GM19240 (cell line): Measurements from ENCODE around the gene CARD6.
"Not testable (repeated sequence)": the region's sequence is repeated elsewhere in the genome, so short reads cannot be mapped to it uniquely, and the experiment has no call there.

Experiments used
- DNase-seq: peaks from one replicate; pipeline ENCODE4 v3.0.0; 2011; ENCODE audit warnings: low spot score; ENCODE audit not compliant: insufficient read length

CARD6 gene, protein sequence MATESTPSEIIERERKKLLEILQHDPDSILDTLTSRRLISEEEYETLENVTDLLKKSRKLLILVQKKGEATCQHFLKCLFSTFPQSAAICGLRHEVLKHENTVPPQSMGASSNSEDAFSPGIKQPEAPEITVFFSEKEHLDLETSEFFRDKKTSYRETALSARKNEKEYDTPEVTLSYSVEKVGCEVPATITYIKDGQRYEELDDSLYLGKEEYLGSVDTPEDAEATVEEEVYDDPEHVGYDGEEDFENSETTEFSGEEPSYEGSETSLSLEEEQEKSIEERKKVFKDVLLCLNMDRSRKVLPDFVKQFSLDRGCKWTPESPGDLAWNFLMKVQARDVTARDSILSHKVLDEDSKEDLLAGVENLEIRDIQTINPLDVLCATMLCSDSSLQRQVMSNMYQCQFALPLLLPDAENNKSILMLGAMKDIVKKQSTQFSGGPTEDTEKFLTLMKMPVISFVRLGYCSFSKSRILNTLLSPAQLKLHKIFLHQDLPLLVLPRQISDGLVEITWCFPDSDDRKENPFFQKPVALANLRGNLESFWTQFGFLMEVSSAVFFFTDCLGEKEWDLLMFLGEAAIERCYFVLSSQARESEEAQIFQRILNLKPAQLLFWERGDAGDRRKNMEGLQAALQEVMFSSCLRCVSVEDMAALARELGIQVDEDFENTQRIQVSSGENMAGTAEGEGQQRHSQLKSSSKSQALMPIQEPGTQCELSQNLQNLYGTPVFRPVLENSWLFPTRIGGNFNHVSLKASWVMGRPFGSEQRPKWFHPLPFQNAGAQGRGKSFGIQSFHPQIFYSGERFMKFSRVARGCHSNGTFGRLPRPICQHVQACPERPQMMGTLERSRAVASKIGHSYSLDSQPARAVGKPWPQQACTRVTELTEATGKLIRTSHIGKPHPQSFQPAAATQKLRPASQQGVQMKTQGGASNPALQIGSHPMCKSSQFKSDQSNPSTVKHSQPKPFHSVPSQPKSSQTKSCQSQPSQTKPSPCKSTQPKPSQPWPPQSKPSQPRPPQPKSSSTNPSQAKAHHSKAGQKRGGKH

DNA sequence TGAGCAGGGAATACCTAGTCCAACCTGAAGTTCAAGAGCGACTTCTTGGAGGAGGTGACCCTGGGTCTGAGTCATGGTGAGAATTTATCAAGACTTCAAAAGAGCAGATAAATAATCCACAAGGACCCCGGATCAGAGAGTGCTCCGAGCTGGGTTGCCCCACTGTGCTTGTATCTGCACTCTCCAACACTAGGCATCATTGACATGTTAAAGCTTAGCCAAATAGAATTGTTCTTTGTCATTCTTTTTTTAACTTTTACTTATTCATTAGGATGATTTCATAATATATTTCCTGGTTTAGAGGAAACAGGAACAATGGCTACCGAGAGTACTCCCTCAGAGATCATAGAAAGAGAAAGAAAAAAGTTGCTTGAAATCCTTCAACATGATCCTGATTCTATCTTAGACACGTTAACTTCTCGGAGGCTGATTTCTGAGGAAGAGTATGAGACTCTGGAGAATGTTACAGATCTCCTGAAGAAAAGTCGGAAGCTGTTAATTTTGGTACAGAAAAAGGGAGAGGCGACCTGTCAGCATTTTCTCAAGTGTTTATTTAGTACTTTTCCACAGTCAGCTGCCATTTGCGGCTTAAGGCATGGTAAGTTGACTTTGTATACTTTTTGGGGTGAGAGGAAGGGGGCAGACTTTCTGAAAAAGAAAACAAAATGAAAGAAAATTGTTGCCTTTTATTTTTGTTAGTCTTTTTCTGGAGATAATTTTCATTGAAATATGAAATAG lies at the start of gene CARD6:
Gene CARD6 (plus strand): TSS at position 300 of the 738 bp plus-strand sequence. CDS start 16 bp downstream, at position 316.
- DNase-seq, result no peak

DNA sequence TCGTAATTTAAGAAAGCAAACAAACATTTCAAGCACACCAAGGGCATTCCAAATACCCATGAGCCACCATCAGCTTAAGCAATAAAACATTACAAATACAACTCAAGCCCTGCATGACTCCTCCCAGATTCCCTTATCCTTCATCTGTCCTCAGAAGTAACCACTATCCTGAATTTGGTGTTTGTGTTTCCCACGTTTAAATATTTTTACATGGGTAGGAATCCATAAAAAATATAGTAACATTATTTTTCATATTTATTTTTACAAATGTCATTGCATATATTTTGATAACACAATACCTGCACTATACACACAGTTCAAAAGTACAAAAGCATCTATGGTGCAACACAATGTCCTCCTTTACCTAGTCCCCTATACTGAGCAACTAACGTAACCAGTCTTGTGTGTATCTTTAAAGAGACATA lies 49.4 kb upstream of the CARD6 start:
- no peak for DNase-seq

DNA sequence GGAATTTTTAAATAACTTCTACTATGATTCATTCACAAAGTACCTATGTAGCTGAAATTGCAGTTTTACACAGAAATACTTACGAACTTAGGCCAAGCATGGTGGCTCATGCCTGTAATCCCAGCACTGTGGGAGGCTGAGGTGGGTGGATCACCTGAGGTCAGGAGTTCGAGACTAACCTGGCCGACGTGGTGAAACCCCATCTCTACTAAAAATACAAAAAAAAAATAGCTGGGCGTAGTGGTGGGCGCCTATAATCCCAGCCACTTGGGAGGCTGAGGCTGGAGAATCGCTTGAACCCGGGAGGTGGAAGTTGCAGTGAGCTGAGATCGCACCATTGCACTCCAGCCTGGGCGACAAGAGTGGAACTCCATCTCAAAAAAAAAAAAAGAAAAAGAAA lies 48.5 kb upstream of the CARD6 start:
- DNase-seq, result not testable (repeated sequence)

DNA sequence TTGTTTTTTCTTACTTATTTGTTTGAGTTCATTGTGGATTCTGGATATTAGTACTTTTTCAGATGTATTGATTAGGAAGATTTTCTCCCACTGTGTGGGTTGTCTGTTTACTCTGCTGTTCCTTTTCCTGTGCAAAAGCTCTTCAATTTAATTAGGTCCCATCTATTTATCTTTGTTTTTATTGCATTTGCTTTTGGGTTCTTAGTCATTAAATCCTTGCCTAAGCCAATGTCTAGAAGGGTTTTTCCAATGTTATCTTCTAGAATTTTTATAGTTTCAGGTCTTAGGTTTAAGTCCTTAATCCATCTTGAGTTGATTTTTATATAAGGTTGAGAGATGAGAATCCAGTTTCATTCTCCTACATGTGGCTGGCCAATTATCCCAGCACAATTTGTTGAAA lies 46.8 kb upstream of the CARD6 start:
- not testable (repeated sequence) for DNase-seq

DNA sequence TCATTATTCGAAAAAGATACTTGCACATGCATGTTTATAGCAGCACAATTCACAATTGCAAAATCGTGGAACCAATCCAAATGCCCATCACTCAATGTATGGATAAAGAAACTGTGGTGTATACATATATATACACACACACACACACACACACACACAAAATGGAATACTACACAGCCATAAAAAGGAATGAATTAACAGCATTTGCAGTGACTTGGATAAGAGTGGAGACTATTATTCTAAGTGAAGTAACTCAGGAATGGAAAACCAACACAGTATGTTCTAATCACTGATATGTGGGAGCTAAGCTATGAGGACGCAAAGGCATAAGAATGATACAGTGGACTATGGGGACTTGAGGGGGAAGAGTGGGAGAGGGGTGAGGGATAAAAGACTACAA lies 46.3 kb upstream of the CARD6 start:
- DNase-seq, result not testable (repeated sequence)

DNA sequence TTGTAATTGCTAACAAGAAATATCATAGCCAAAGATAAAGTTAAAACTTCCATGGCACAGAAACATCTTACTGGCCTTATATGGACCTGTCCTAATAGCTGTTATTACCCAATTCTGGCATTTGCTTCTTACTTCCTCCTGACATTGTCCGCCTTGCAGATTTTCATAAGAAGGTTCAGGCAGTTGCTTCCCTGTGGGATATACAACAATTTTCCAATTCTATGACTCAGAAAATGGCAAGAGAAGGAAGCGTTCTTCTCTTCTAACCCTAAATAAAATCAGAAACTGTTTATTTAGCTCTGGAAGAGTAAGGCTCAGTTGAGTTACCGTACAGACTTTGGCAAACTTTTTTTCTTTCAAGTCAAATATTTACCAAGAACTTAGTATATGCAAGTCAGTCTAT lies 44.7 kb upstream of the CARD6 start:
- DNase-seq, result no peak

DNA sequence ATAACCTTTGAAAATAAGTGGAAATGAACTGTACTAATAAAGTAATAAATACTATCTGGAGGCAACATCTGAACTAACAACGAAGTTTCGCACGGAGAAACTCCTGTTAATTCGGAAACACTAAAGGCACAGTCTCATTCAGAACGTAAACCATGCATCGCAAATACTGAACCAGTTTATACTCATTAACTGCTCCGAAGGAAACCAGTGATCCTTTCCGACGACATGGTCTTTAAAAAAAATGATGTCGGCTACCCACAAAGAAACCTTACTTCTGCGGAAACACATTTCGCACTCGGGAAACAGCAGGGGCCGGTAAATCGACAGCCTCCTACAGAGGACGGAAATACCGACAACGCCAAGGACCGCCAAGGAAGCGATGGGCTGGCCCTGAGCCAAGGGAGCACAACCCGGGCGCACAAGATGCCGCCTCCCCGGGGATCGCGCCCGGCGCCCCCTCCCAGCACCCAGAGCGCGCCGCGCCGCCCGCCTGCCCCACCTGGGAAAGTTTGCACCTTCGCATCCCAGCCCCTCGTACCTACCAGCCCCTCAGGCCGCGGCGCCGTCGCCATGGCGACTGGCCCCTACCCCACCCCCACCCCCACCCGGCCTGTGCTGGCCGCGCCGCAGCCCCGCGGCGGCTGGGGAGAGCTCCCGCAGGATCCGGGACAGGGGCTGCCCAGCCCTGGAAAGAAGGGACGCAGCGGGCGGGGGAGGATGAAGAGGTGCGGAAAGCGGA lies 43.7 kb upstream of the CARD6 start:
- DNase-seq, result no peak

DNA sequence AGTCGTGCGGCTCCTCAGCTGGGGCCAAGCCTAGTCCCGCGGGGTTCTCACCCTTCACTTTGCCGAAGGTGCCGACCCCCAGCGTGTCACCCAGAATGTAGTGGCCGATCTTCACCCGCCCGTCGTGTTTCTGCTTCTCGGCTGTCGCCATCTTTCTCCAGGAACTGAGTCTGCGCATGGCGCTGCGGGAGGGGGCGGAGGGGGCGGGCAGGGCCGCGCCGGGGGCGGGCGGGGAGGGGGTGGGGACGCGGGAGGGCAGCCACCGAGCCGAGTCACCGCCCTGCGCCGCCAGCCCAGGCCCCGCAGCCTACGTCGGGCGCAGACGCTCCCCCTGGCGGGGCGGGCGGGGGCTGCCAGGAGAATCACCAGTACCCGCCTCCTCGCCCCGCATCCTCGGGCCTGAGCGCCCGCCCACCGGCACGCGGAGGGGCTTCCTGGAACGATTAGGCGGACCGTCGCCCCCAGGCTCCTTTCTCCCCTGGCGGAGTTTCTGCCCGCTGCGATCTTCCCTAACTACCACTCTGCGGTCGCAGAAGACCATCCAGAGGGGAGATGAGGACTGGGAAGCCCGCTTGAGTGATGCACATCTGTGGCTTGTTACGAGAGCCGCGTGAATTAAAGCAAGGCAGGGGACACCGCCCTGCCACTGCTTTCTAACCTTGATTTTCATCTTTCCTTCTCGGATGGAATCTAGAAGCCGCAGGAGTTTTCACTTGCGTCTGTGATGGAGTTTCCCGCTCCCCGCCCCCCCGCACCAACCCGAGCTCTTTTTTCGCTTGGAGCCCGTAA lies 43.0 kb upstream of the CARD6 start, which contains the start of gene PRKAA1:
Gene PRKAA1 (minus strand): TSS at position 363 of the 789 bp plus-strand sequence. CDS start 185 bp downstream, at position 178.
- peak; percentile 73 for DNase-seq

DNA sequence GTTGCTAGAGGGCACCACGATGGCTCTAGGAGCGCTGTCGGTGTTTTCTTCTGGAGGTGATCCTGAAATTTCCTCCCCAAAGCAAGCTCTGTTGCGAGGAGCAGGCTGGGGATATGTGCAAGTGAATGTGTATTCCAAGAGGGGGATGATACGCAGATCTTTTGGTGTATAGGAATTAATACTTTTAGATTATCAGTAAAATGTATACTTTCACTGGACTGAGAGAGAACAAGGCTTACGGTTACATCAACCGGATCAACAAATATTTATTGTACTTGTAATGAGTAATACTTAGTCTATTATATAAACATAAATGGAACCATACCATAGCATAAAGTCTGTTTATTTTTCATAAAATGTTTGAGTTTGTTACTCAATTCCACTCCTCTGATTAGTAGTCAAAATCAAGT lies 42.4 kb upstream of the CARD6 start:
- no peak for DNase-seq

DNA sequence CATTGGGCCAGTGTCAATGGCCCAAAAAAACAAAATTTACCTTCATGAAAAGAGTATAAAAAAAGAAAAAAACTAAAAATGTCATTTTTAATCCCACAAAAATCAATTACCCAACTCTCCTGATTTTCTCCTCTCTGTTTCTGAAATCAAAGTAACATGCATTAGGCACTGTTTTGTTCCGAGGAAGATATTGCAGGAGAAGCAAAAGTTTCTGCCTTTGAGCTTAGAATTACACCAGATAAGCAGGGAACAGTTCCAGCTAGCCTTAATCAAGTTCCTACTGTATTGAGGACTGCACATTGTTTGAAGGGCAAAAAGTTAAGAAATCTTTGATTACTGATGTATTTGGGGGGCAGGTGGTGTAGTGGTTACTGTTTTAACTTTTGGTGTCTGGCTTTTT lies 41.9 kb upstream of the CARD6 start:
- DNase-seq, result no peak

DNA sequence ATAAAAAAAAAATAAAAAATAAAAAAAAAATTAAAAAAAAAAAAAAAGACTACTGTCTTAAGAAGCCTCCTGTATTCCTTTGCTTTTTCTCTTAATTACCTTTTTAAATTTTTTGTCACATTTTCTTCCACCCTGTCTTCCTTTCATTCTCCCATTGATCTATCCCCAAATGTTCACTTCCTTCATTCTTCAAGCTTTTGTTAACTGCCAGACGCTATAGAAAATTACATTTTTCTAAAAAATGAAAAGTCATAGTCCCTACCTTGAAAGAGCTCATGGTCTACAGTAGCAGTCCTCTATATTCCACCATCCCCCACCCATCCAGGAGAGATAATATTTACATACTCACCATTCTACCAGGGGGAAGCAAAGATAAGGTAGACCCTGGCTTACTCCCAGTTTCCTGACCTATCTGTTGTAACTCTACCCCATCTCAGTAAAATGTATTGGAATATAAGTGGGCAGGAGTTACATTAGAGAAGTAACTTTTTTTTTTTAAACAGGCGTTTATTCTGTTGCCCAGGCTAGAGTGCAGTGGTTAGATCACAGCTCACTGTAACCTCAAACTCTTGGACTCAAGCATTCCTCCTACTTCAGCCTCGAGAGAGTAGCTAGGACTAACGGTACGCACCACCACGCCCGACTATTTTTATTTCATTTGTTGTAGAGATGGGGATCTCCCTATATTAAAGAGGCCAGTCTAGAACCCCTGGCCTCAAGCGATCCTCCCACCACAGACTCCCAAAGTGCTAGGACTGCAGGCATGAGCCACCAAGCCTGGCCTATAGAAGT lies 39.2 kb upstream of the CARD6 start:
- no peak for DNase-seq

DNA sequence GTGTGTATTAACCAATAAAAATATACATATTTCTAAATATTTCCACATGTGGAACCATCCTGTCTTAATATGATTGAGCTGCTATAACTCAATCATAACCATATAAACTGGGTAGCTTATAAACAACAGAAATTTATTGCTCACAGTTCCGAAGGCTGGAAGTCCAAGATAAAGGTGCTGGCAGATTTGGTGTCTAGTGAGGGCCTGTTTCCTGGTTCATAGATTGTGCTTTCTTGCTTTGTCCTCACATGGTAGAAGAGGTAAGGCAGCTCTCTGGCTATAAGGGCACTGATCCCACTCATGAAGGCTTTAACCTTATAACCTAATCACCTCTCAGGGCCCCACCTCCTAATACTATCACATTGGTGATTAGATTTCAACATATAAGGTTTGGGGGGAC lies 29.0 kb upstream of the CARD6 start:
- DNase-seq, result no peak

DNA sequence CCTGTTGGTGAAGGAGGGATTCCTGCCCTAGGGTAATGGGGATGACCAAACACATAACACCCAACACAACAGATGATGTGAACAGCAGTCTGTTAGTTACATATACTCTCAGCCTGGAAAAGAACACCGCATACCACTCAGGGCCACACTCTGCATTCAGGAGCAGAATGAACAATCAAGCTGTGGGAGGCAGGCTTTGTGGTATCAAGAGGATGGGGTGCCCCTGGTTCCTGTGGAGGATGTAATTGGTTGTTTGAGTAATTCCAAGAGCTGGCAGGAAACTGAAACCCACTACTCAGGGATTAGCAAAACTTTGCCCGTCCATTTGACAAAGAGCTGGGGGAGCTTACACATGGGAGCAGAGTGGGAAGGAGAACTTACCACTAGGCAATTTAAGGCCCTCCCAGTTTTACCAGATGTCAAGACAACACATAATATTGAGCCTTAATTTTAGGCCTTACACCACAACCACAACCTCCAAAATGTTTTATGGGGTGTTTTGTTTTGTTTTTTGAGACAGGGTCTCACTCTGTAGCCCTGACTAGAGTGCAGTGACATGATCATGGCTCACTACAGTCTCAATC lies 27.4 kb upstream of the CARD6 start:
- DNase-seq, result no peak

DNA sequence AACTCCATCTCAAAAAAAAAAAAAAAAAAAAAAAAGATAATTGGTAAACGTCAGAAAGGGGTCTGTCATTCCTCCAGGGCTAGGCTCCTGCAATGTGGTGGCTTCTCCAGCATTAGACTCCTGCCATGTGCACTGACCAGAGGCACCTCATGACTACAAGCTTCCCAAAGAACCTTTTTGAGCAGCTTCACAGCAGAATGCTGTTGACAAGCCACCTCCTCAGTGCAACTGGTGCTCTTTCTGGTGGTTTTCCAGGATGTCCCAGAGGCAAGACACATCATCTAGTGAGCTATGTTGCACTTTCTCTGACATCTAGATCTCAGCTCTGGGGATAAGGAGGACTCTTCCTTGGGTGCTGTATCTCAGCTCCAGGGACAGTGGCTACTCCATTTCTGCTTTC lies 17.7 kb upstream of the CARD6 start:
- DNase-seq, result no peak

DNA sequence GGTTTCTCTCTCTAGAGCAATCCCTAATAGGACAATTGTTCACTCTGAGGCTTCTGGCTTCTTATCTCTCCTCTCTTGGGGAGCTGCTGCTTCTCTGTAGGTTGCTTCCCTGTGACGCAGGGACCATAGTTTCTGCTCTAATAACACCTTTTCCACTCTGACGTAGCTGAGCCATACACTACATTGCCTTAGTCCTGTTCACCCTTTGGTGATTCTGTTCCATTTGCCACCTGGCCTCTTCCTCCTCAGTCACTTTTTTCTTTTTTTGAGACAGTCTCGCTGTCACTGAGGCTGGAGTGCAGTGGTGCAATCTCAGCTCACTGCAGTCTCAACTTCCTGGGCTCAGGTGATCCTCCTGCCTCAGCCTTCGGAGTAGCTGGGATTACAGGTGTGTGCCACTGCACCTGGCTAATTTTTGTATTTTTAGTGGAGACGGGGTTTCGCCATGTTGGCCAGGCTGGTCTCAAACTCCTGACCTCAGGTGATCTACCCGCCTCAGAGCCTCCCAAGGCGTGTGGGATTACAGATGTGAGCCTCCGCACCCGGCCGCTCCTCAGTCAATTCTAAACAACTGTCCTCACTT lies 15.6 kb upstream of the CARD6 start:
- DNase-seq, result not testable (repeated sequence)

DNA sequence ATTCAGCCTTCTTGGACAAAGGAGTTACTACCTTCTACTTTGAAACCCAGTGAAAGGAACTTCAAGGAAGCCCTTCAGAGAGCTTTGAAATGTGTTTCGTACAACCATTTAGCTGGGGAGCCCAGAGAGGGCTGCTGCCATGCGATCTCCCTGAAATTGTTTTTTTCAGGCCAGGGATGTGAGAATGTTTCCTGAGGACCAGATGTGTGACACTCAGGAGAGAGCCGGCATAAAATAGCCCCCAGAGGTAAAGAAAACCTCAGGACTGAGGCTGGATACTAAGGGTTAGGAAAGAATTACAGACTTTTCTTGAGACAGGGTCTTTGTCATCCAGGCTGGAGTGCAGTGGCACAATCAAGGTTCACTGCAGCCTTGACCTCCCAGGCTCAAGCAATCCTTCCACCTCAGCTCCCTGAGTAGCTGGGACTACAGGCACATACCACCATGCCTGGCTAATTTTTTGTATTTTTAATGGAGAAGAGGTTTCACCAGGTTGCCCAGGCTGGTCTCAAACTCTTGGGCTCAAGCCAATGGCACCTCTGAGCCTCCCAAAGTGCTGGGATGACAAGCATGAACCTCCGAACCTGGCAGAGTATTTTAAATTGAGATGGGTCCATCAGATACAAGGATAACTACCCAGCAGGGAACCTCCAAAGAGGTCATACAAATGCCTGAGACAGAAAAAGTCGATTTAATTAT lies 14.5 kb upstream of the CARD6 start:
- DNase-seq, result no peak

DNA sequence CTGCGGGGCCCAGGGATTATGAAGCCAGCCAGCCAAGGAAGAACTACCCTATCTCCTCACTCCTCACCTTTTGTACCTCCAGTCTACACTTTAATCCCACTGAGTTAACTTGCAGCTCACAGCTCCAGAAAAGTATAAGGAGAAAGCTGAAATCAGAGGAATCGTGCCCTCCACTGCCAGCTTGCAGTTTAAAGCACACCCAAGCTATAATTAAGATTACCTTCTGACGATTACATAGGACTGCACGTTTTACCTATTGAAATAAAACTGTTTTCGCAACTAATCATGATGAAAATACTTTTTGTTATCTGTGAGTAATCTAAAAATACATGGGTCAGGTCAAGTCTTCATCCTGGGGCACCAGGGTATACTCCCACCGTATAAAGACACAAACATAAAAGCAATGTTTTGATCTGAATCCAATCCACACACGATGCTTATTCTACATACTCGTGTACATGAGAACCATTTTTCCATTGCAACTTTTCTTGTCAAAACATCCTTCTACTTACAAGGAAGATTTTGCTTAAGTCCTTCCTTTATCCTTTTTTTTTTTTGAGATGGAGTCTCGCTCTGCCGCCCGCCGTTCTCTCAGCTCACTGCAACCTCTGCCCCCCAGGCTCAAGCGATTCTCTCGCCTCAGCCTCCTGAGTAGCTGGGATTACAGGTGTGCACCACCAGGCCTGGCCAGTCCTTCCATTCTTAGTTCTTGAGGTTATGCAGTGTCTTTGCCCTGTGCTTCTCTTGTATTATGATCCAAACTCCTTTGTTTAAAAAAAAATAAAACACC lies 13.8 kb upstream of the CARD6 start:
- no peak for DNase-seq
